Stimulated activated CD8-positive, alpha-beta memory T cell treated with anti-CD3 and anti-CD28 coated beads, Interleukin-15, amount 100 ng/mL, for 1 hour (primary cell): ENCODE results near the gene SH3BP4.

Source experiments
- DNase-seq: peaks from one replicate; pipeline ENCODE4 v3.0.0-alpha.2; 2020; ENCODE audit warnings: low read depth

The SH3BP4 gene

GRCh38 chr2:235063471-235063961 is 111.7 kb downstream of the SH3BP4 start:
- no peak for DNase-seq

GRCh38 chr2:235064976-235065375 is 113.2 kb downstream of the SH3BP4 start:
- DNase-seq = no peak

DNA sequence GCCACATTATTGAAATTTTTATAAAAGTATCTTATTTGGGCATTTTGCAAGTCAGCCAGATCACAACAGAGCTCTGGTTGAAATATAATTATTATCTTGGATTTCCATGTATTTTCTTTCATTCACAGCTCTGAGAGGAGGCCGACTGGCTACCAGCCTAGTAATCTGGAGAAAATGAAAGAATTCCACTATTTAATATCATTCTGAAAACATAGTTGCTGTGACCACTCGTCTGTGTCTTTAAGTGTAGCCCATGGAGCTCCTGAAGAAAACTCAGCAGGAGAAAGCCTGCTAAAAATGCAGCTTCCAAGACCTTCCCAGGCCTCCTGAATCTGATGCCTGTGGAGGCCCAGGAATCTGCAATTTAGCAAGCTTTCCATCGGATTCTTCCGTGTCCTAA is 114.7 kb downstream of the SH3BP4 start:
- no peak for DNase-seq

DNA sequence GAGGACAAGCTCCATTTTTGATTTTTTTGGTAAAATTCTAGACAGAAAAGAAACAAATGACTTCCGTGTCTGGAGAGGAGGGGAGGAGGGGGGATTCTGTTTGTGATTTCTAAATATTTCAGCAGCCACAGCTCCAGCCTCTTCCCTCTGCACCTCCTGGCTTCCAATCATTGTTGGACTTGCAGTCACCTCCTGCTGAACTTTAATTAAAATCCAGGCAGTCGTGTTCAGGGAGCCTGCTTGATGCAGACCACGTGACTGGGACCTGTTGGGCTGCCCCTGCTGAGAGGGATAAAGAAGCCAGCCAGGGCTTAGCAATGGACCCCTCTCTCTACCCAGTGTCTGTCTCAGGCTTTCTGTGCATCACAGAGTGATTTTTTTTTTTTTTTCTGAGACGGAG is 115.1 kb downstream of the SH3BP4 start:
- no peak for DNase-seq

GRCh38 chr2:235068701-235069100 is 116.9 kb downstream of the SH3BP4 start:
- no peak for DNase-seq

DNA sequence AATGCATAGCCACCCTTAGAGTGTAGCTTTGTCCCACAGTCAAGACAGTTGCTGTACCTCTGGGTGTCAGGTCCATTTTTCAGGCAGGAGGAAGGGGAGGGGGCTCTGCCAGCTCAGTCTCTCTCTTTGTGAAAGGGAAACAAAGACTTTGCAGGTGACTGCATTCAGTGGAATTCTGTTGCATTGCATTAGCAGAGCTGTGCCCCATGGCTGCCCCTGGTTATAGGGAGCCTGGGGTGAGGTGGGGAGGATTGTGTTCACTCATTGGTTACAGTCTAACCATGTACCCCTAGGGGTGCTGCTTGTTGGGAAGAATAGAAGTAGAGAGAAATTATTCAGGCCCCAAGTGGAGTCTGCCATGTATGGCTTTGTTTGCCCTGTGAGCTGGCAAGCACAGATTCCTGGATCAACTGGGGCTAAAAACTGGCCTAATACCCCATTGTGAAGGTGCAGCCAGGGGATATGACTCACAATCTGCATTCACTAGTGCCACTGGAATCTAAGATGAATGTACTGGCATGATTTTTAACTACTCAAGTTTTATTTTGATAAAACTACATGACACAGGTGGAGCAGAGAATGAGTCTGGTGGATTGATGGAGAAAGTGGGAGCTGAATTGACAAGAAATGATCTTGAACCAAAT is 118.4 kb downstream of the SH3BP4 start:
- no peak for DNase-seq

GRCh38 chr2:235073868-235074413 is 122.1 kb downstream of the SH3BP4 start:
- no peak for DNase-seq

DNA sequence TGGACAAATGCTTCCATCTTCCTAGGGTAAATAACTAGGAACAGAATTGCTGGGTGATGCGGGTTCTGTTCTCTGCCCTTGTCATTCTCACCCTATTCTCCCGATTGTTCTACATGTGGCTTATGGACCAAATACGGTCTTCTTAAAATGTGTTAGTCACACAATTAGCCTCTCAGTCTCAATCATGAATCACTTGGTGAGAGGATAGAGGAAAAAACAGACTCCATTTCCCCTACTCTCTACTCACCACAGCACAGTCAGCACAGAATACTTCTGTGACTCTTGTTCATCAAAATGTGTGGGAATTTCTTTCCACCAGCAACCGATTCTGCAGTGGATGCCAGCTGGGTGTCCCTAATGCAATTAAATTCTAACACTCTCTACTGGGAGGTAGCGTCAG is 125.2 kb downstream of the SH3BP4 start:
- DNase-seq = no peak

DNA sequence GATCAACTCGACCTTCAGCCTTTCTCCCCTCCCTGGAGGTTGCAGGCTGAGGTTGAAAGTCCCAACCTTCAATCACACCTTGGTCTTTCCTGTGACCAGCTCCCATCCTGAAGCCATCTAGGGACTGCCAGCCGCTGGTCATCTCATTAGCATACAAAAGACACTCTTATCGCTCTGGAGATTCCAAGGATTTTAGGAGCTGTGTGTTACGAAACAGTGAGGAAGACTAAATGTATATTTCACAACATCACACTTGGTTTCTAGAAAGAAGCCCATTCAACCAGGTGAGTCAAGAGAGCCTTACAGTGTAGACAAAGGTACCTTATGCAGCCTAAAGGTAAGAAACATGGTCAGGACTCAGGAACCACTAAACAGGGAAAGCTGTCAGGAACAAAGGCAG is 126.4 kb downstream of the SH3BP4 start:
- DNase-seq = no peak

DNA sequence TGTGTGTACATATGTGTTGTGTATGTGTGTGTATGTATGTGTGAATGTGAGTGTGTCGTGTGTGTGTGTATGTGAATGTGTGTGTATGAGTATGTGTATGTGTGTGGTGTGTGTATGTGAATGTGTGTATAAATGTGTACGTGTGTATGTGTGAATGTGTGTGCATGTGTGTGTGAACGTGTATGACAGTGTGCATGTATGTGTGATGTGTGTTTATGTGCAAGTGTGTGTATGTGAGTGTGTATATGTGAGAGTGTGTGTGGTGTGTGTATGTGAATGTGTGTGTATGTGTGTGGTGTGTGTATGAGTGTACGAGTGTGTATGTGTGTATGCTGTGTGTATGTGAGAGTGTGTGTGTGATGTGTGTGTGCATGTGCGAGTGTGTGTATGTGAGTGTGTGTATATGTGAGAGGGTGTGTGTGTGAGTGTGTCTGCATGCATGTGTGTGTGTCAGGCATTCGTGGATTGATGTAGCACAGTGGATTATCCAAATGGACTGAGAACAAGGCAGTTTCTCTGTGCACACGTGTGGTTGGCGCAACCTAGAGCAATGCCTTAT is 127.2 kb downstream of the SH3BP4 start:
- DNase-seq = no peak

GRCh38 chr2:235080101-235080500 is 128.3 kb downstream of the SH3BP4 start:
- no peak for DNase-seq

DNA sequence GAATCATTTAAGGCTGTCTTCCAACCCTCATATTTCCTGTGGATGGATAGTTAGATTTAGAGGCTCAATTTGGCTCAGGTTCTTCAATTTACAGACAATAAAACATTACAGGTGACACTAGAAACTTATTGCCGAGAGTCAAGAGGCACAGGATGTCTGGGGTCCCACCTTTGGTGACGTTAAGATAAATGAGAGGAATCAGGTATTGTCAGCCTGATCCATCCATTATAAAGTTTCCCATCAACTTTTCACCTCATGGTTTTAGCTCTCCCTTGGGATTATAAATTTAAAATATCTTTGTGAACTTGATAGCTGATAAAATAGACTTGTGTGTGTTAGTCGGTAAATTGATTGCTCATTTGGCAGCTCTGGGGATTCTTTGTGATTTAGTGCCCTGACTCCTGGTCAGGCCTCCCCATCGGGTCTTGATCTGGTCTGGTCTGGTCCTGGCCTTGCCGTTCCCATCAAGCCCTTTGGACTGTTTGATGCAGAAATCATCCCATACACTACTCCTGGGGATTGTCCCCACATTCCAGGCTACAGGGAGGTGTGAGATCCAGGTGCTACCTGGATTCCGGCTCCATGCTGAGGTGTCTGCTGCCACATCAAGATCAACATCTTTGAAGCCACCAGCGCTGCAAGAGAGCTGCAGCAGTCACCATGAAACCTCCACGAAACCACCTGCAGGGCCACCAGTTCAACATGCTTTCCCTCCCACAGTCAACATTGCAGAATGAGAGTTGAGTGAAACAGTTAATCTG is 130.9 kb downstream of the SH3BP4 start:
- no peak for DNase-seq

GRCh38 chr2:235083822-235084221 is 132.0 kb downstream of the SH3BP4 start:
- DNase-seq = no peak

DNA sequence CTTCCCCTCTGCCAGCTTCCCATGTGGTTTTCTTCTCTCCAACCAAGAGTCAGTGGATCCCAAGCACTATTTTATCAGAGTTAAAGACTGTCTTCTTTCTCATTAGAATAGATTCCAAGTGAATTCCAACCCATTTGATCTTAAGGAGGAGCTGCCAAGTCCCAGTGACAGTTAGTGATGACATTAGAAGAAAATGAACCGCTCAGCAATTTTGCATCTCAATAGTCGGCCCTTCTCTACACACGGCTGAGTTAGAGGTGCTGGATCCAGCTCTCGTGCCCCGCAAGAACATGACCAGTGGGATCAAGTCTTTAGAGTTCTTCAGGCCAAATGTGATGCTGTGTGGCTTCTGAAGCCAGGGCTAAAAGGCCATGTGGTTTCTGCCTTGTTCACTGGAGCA is 132.6 kb downstream of the SH3BP4 start:
- DNase-seq = no peak

DNA sequence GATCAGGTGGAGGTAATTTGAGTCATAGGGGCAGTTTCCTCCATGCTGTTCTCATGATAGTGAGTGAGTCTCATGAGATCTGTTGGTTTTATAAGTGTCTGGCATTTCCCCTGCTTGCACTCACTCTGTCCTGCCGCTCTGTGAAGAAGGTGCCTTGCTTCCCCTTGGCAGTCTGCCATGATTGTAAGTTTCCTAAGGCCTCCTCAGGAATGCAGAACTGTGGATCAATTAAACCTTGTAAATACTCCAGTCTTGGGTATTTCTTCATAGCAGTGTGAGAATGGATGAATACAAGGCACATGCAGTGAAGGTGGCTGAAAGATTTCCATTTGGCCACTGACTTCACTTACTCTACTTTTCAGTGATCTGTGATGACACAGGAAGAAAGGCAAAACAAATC is 133.7 kb downstream of the SH3BP4 start:
- no peak for DNase-seq

DNA sequence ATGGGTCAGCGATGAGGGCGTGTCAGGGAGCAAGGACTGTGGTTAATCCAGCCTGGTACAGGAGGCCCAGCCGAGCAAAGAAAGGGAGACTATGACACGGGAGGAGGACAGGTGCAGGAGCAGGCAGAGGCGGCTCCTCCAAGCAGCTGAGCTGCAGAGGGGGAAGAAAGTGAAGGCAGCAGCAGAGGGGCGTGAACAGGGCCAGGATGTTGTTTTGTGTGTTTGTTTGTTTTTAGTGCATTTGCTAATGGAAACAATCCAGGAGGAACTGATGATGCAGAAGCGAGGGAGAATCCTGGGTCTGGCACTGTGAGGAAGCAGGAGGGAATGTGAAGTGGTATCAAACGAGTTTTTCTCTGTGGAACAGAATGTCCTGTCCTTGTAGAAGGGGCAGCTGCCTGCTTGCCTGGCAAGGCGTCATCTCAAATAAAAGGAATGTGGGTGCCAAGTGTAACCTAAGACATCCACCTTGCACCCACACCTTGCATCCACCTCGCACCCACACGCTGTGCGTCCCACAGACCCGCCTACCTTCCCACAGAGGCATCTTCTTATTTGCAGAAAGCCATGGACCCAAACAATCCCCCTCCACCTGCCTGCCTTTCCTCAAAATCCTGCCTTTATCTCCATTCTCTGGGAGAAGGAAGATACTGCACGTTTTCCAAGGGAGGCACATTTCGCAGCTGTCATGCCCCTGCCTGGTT is 134.8 kb downstream of the SH3BP4 start:
- no peak for DNase-seq

DNA sequence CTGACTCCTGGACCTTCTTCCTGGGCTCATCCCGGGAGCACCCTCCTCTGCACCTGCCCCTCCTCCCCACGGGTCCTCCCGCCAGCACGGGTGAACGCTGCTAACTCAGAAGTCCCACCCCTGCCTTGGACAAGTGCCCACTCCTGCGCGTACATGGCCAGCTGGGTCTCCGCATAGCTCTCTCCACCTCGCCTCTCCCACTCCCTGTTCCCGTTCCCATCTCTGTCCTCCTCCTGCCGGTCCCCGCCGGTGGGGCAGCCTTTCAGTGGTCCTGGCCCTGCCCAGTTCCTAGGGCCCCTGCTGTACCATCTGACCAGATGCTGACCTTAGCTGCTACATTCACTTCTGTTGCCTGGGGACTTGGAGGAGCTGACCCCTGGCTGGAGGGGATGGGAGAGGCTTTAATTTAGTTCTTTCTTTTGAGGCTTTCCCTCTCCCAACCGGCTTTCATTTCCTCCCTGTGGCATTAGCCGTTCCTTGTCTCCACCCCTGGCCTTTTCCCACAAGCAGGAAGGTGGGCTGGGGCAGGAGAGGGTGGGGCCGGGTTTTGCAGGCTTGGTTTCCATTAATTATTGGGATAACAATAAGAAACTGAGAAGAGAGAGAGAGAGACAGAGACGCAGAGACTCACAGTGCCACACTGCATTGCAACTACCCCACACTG is 136.1 kb downstream of the SH3BP4 start:
- no peak for DNase-seq

DNA sequence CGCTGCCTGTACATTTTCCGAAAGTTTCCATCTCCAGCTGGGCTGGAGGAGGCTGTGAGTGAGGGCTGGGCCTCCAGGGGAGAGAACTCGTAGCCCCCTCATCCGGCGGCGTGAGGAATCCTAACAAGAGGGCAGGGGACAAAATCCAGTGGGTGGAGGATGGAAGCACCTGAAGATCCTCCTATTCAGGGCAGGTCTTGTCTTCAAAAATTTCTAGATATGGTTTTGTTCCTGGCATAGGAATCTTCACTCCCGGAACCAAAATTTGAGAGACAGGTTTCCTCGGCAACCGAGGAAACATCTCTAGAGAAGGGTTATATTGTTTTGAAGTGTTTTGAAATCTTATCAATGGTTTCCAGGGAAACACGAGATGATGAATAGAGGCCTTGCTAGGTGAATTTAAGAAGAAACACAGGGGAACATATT is 136.7 kb downstream of the SH3BP4 start:
- DNase-seq = no peak

- no peak for DNase-seq
Measured at GRCh38 chr2:235091421-235091820, 139.6 kb downstream of the SH3BP4 start.

DNA sequence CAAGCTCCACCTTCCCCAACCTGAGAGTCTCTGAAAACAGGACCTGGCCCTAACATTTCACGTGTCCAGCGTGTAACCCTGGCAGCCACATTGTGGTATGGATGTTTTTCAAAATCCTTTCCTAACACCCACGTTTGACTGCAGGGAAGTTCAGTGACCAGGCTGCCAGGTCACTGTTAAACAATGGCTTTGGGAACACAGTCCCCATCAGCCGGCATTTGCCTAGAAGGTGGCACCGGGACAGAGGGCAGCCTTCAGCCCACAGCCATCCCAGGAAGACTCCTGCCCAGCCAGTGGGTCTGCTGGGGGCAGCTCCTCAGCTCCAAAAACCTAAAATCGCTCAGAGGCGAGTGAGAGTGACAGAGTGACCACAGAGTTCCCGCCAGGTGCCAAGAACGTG is 140.2 kb downstream of the SH3BP4 start:
- no peak for DNase-seq

GRCh38 chr2:235092433-235093223 is 140.8 kb downstream of the SH3BP4 start:
- DNase-seq = no peak
